ENCODE measurements around the gene ASXL1.
"Not testable (repeated sequence)": the region's sequence is repeated elsewhere in the genome, so short reads cannot be mapped to it uniquely, and the experiment has no call there.

ASXL1 gene

GRCh38 chr20:32464401-32465091 is 106.4 kb downstream of the ASXL1 start:
- 0 out of 2 replicates have a peak overlapping the region, but pooled peaks have one; percentile 35 for H3K9ac ChIP-seq (ENCODE audit: low read depth, low read length)
- H3K36me3 ChIP-seq (ENCODE audit: insufficient read depth, low read length), result no peaks in the 10 kb centered on the region
- no peaks in the 10 kb centered on the region for H3K9me3 ChIP-seq (ENCODE audit: insufficient read depth, low read depth, low read length)
- H3K4me1 ChIP-seq (ENCODE audit: insufficient read depth, low read length), result peaks cover 17% of the 10 kb centered on the region
- H3K27me3 ChIP-seq (ENCODE audit: insufficient read depth, low read length), result no peaks in the 10 kb centered on the region
- H3K27ac ChIP-seq (ENCODE audit: low read depth, low read length), result peak overlapping the region; percentile 41; the same call in 1 of the 2 replicates
- WGBS, result 91% methylated on average over 20 of the region's 20 CpGs
- H3K4me3 ChIP-seq (ENCODE audit: low read length), result no peak overlapping the region

GRCh38 chr20:32465092-32465900 is 107.2 kb downstream of the ASXL1 start:
- Histone ChIP-seq H3K27ac (ENCODE audit: low read depth, low read length) (no peak overlapping the region), H3K9me3 (ENCODE audit: insufficient read depth, low read depth, low read length) (no peaks in the 10 kb centered on the region), H3K36me3 (ENCODE audit: insufficient read depth, low read length) (no peaks in the 10 kb centered on the region), H3K4me1 (ENCODE audit: insufficient read depth, low read length) (peaks cover 22% of the 10 kb centered on the region), H3K4me3 (ENCODE audit: low read length) (no peak overlapping the region), H3K9ac (ENCODE audit: low read depth, low read length) (no peak overlapping the region), H3K27me3 (ENCODE audit: insufficient read depth, low read length) (no peaks in the 10 kb centered on the region)
- 89% methylated on average over 24 of the region's 24 CpGs for whole genome bisulfite sequencing

GRCh38 chr20:32465901-32466675 is 108.0 kb downstream of the ASXL1 start:
- H3K27ac ChIP-seq (ENCODE audit: low read depth, low read length); H3K4me3 ChIP-seq (ENCODE audit: low read length); H3K9ac ChIP-seq (ENCODE audit: low read depth, low read length); H3K36me3 ChIP-seq (ENCODE audit: insufficient read depth, low read length); H3K9me3 ChIP-seq (ENCODE audit: insufficient read depth, low read depth, low read length); H3K27me3 ChIP-seq (ENCODE audit: insufficient read depth, low read length): not testable (repeated sequence)
- H3K4me1 ChIP-seq (ENCODE audit: insufficient read depth, low read length), result peaks cover 22% of the 10 kb centered on the region
- WGBS, result 88% methylated on average over 14 of the region's 15 CpGs

GRCh38 chr20:32466739-32467505 is 108.8 kb downstream of the ASXL1 start:
- no peak overlapping the region for H3K27ac ChIP-seq (ENCODE audit: low read depth, low read length)
- no peak overlapping the region for H3K9ac ChIP-seq (ENCODE audit: low read depth, low read length)
- H3K4me1 ChIP-seq (ENCODE audit: insufficient read depth, low read length), result peaks cover 22% of the 10 kb centered on the region
- no peaks in the 10 kb centered on the region for H3K9me3 ChIP-seq (ENCODE audit: insufficient read depth, low read depth, low read length)
- 94% methylated on average over 16 of the region's 16 CpGs for WGBS
- no peak overlapping the region for H3K4me3 ChIP-seq (ENCODE audit: low read length)
- H3K36me3 ChIP-seq (ENCODE audit: insufficient read depth, low read length), result peaks cover 5% of the 10 kb centered on the region; the same call in 1 of the 2 replicates
- H3K27me3 ChIP-seq (ENCODE audit: insufficient read depth, low read length), result no peaks in the 10 kb centered on the region

GRCh38 chr20:32467506-32468312 is 109.6 kb downstream of the ASXL1 start:
- H3K36me3 ChIP-seq (ENCODE audit: insufficient read depth, low read length), result peaks cover 10% of the 10 kb centered on the region; the same call in 1 of the 2 replicates
- peaks cover 22% of the 10 kb centered on the region for H3K4me1 ChIP-seq (ENCODE audit: insufficient read depth, low read length)
- H3K4me3 ChIP-seq (ENCODE audit: low read length), result no peak overlapping the region
- no peak overlapping the region for H3K27ac ChIP-seq (ENCODE audit: low read depth, low read length)
- H3K27me3 ChIP-seq (ENCODE audit: insufficient read depth, low read length), result no peaks in the 10 kb centered on the region
- no peak overlapping the region for H3K9ac ChIP-seq (ENCODE audit: low read depth, low read length)
- WGBS, result 95% methylated on average over 12 of the region's 12 CpGs
- H3K9me3 ChIP-seq (ENCODE audit: insufficient read depth, low read depth, low read length), result no peaks in the 10 kb centered on the region

GRCh38 chr20:32468313-32468640 is 110.1 kb downstream of the ASXL1 start:
- H3K4me3 ChIP-seq (ENCODE audit: low read length), result no peak overlapping the region
- no peaks in the 10 kb centered on the region for H3K27me3 ChIP-seq (ENCODE audit: insufficient read depth, low read length)
- peaks cover 22% of the 10 kb centered on the region for H3K4me1 ChIP-seq (ENCODE audit: insufficient read depth, low read length)
- peaks cover 10% of the 10 kb centered on the region; the same call in 1 of the 2 replicates for H3K36me3 ChIP-seq (ENCODE audit: insufficient read depth, low read length)
- no peak overlapping the region for H3K27ac ChIP-seq (ENCODE audit: low read depth, low read length)
- no peak overlapping the region for H3K9ac ChIP-seq (ENCODE audit: low read depth, low read length)
- no peaks in the 10 kb centered on the region for H3K9me3 ChIP-seq (ENCODE audit: insufficient read depth, low read depth, low read length)
- 93% methylated on average over 6 of the region's 6 CpGs for whole genome bisulfite sequencing

- no peaks in the 10 kb centered on the region for H3K9me3 ChIP-seq (ENCODE audit: insufficient read depth, low read depth, low read length)
- H3K36me3 ChIP-seq (ENCODE audit: insufficient read depth, low read length), result peaks cover 12% of the 10 kb centered on the region; the same call in 1 of the 2 replicates
- H3K27ac ChIP-seq (ENCODE audit: low read depth, low read length), result no peak overlapping the region
- H3K9ac ChIP-seq (ENCODE audit: low read depth, low read length), result no peak overlapping the region
- peaks cover 22% of the 10 kb centered on the region for H3K4me1 ChIP-seq (ENCODE audit: insufficient read depth, low read length)
- no peaks in the 10 kb centered on the region for H3K27me3 ChIP-seq (ENCODE audit: insufficient read depth, low read length)
- WGBS, result 91% methylated on average over 7 of the region's 7 CpGs
- H3K4me3 ChIP-seq (ENCODE audit: low read length), result no peak overlapping the region
Measured at GRCh38 chr20:32468860-32469259, 110.7 kb downstream of the ASXL1 start.

- H3K9ac ChIP-seq (ENCODE audit: low read depth, low read length), result no peak overlapping the region
- H3K4me3 ChIP-seq (ENCODE audit: low read length), result no peak overlapping the region
- peaks cover 19% of the 10 kb centered on the region for H3K36me3 ChIP-seq (ENCODE audit: insufficient read depth, low read length)
- 68% methylated on average over 27 of the region's 27 CpGs for WGBS
- no peaks in the 10 kb centered on the region for H3K9me3 ChIP-seq (ENCODE audit: insufficient read depth, low read depth, low read length)
- H3K4me1 ChIP-seq (ENCODE audit: insufficient read depth, low read length), result peaks cover 23% of the 10 kb centered on the region
- no peaks in the 10 kb centered on the region for H3K27me3 ChIP-seq (ENCODE audit: insufficient read depth, low read length)
- peak overlapping the region; percentile 64 for H3K27ac ChIP-seq (ENCODE audit: low read depth, low read length)
Measured at GRCh38 chr20:32470025-32470861, 112.1 kb downstream of the ASXL1 start.

GRCh38 chr20:32470940-32471339 is 112.8 kb downstream of the ASXL1 start:
- H3K27ac ChIP-seq (ENCODE audit: low read depth, low read length), result peak overlapping the region; percentile 9; the same call in 1 of the 2 replicates
- H3K4me3 ChIP-seq (ENCODE audit: low read length), result no peak overlapping the region
- peaks cover 25% of the 10 kb centered on the region for H3K4me1 ChIP-seq (ENCODE audit: insufficient read depth, low read length)
- H3K36me3 ChIP-seq (ENCODE audit: insufficient read depth, low read length), result peaks cover 19% of the 10 kb centered on the region
- no peaks in the 10 kb centered on the region for H3K9me3 ChIP-seq (ENCODE audit: insufficient read depth, low read depth, low read length)
- no peak overlapping the region for H3K9ac ChIP-seq (ENCODE audit: low read depth, low read length)
- WGBS, result 88% methylated on average over 9 of the region's 9 CpGs
- no peaks in the 10 kb centered on the region for H3K27me3 ChIP-seq (ENCODE audit: insufficient read depth, low read length)

Data from HUES64 (cell line).